HL-60 (cell line): ENCODE data around the gene TMTC1.

ENCODE experiments used
- POLR2AphosphoS5 ChIP-seq: IDR thresholded peaks from 2 replicates; pipeline ENCODE4 v1.6.1; 2012; ENCODE audit warnings: low read depth
- SPI1 ChIP-seq: IDR thresholded peaks from 2 replicates; pipeline ENCODE4 v1.6.1; 2012; ENCODE audit warnings: low read depth, mild to moderate bottlenecking, borderline replicate concordance
- TF ChIP-seq, protein P1 (sequence below): IDR thresholded peaks from one replicate; pipeline ENCODE4 v1.5.1; 2011; ENCODE audit warnings: low read length, control low read depth, inconsistent platforms; ENCODE audit not compliant: insufficient read depth

GRCh38 chr12:29595071-29595755 is 188.5 kb downstream of the TMTC1 start:
- TF ChIP-seq, protein P1, sequence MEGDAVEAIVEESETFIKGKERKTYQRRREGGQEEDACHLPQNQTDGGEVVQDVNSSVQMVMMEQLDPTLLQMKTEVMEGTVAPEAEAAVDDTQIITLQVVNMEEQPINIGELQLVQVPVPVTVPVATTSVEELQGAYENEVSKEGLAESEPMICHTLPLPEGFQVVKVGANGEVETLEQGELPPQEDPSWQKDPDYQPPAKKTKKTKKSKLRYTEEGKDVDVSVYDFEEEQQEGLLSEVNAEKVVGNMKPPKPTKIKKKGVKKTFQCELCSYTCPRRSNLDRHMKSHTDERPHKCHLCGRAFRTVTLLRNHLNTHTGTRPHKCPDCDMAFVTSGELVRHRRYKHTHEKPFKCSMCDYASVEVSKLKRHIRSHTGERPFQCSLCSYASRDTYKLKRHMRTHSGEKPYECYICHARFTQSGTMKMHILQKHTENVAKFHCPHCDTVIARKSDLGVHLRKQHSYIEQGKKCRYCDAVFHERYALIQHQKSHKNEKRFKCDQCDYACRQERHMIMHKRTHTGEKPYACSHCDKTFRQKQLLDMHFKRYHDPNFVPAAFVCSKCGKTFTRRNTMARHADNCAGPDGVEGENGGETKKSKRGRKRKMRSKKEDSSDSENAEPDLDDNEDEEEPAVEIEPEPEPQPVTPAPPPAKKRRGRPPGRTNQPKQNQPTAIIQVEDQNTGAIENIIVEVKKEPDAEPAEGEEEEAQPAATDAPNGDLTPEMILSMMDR = no peak
- TF ChIP-seq POLR2AphosphoS5 (no peak), SPI1 (no peak)
